Right atrium auricular region (tissue), 2 donors: ENCODE results near the gene PI16. TPM values are rescaled to one million over a fixed set of nuclear protein-coding genes. Genes with fewer than 3 reads are reported as not detected.

Experiments used
- DNase-seq: peaks from one replicate; pipeline ENCODE4 v3.0.0-alpha.2; 2019; ENCODE audit warnings: low spot score
- H3K27ac ChIP-seq, 2 donors: fragments of 200-600 bp; sonication (generic); 1 replicate in 1 of 2; 2 replicates in 1 of 2; pipeline ENCODE4 v1.5.1; 2016 to 2019
- H3K27me3 ChIP-seq, 2 donors: fragments of 200-600 bp; sonication (generic); one replicate each; pipeline versions ENCODE4 v1.5.1 to v1.6.0; 2017 to 2019
- H3K36me3 ChIP-seq: fragments of 200-600 bp; sonication (generic); one replicate; pipeline ENCODE4 v1.5.1; 2016
- H3K4me1 ChIP-seq, 2 donors: fragments of 200-600 bp; sonication (generic); one replicate each; pipeline versions ENCODE4 v1.5.1 to v1.6.0; 2017 to 2019
- H3K4me3 ChIP-seq, 2 donors: fragments of 200-600 bp; sonication (generic); 1 replicate in 1 of 2; 2 replicates in 1 of 2; pipeline ENCODE4 v1.5.1; 2017 to 2019; ENCODE audit warnings: mild to moderate bottlenecking in 1 of 2, moderate library complexity in 1 of 2
- H3K9me3 ChIP-seq, 2 donors: fragments of 200-600 bp; sonication (generic); one replicate each; pipeline ENCODE4 v1.5.1; 2019
- total RNA-seq, 2 donors: library from RNA; depleted of rRNA; stranded (reverse); fragments of >200 nt; gene quantifications; one replicate each; pipeline ENCODE4 v1.1.0, GENCODE V29; 2016
- TF ChIP-seq, protein P1 (sequence below), 2 donors: fragments of 200-600 bp; sonication (generic); IDR thresholded peaks; one replicate each; pipeline ENCODE4 v1.5.1; 2019; ENCODE audit warnings: antibody characterized with exemption in 2 of 2

The PI16 gene
- total RNA-seq, 2 donors from 2014 or later: 14.2 to 48.5 TPM

DNA sequence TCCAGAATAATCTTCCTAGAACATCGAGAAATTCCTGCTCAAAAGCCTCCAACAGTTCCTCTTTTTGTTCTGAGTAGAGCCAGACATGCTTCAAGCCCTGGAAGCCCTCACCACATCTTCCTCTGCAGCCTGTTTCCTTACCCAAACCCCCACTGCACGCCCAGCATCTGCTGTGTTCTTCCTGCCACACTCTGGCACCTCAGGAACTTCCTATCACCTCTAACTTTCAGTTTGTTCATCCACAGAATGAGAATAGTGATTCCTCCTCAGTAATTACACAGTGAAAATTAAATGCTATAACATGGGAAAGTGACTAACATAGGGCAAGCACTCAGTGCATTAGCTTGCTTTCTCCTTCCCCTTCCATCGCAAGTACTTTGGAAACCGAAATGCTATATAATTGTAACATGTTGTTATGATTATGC lies 42.5 kb upstream of the PI16 start:
- Histone ChIP-seq H3K36me3 (peaks cover 44% of the 10 kb centered on the region), H3K4me1 (peaks cover 0 to 27% of the 10 kb centered on the region in 2 donors), H3K4me3 (no peak overlapping the region), H3K9me3 (no peaks in the 10 kb centered on the region), H3K27me3 (no peaks in the 10 kb centered on the region), H3K27ac (no peak overlapping the region)
- DNase-seq: no peak
- TF ChIP-seq, protein P1, sequence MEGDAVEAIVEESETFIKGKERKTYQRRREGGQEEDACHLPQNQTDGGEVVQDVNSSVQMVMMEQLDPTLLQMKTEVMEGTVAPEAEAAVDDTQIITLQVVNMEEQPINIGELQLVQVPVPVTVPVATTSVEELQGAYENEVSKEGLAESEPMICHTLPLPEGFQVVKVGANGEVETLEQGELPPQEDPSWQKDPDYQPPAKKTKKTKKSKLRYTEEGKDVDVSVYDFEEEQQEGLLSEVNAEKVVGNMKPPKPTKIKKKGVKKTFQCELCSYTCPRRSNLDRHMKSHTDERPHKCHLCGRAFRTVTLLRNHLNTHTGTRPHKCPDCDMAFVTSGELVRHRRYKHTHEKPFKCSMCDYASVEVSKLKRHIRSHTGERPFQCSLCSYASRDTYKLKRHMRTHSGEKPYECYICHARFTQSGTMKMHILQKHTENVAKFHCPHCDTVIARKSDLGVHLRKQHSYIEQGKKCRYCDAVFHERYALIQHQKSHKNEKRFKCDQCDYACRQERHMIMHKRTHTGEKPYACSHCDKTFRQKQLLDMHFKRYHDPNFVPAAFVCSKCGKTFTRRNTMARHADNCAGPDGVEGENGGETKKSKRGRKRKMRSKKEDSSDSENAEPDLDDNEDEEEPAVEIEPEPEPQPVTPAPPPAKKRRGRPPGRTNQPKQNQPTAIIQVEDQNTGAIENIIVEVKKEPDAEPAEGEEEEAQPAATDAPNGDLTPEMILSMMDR (IDR thresholded peaks at IDR 0.05): no peak

DNA sequence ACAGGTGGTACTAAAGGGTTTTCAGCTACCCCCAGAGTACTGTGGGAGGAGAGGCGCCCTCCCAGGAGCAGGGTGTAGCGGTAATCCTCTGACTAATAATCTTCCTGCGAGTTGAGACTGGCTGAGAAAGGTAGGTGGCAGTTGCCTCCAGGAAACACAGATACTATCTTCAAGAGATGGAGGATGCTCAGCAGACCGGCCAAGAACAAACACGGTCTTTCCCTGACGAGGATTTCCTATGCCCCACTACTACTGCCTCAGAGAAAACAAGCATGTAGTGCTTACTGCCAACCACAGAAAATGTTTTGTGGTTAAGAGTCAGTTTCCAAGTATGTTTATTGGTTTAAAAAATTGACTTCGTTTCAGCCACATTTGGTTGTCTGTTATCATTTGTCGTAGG lies 42.0 kb upstream of the PI16 start:
- TF ChIP-seq, protein P1 (IDR thresholded peaks at IDR 0.05): no peak
- Histone ChIP-seq H3K36me3 (peaks cover 49% of the 10 kb centered on the region), H3K27ac (no peak overlapping the region), H3K27me3 (no peaks in the 10 kb centered on the region), H3K4me1 (peaks cover 0 to 27% of the 10 kb centered on the region in 2 donors), H3K9me3 (no peaks in the 10 kb centered on the region), H3K4me3 (no peak overlapping the region)
- DNase-seq: no peak

DNA sequence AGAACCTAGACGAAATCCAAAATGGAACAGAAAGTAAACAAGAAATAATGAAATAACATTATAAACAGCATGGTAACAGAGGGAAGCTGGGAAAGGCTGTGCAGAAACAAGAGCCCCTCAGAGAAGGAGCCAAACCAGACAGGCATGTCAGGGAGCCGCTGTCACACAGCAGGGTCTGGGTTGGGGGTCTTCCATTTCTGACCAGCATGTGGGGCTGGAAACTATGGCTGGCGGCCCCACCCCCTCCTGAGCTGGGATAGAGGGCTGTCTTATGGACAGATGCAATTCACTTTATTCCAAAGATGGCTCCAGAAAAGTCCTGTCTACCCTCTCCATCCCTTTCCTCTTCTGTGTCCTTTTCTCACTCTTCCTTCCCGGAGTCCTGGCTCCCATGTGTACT lies 41.5 kb upstream of the PI16 start:
- no peaks in the 10 kb centered on the region for H3K9me3 ChIP-seq
- peaks cover 0 to 25% of the 10 kb centered on the region in 2 donors for H3K4me1 ChIP-seq
- no peak for DNase-seq
- TF ChIP-seq, protein P1 (IDR thresholded peaks at IDR 0.05): no peak
- H3K4me3 ChIP-seq: no peak overlapping the region
- H3K27me3 ChIP-seq: no peaks in the 10 kb centered on the region
- H3K36me3 ChIP-seq: peaks cover 51% of the 10 kb centered on the region
- H3K27ac ChIP-seq: no peak overlapping the region

DNA sequence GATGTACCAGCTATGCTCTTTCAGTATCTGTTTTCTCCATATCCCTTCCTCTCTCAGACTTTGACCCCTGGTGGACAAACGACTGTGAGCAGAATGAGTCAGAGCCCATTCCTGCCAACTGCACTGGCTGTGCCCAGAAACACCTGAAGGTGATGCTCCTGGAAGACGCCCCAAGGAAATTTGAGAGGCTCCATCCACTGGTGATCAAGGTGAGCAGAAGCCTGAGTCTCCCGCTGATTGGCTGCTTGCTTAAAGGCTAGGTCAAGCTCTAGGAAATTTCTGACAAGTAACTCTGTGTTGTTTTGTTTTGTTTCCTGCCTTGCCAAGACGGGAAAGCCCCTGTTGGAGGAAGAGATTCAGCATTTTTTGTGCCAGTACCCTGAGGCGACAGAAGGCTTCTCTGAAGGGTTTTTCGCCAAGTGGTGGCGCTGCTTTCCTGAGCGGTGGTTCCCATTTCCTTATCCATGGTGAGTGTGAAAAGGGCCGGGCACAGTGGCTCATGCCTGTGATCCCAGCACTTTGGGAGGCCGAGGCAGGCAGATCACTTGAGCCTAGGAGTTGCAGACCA lies 40.2 kb upstream of the PI16 start:
- peaks cover 57% of the 10 kb centered on the region for H3K36me3 ChIP-seq
- H3K27me3 ChIP-seq: no peaks in the 10 kb centered on the region
- TF ChIP-seq, protein P1 (IDR thresholded peaks at IDR 0.05): peak in 1 of 2 donors; percentile 40
- H3K9me3 ChIP-seq: no peaks in the 10 kb centered on the region
- no peak for DNase-seq
- peaks cover 3 to 28% of the 10 kb centered on the region in 2 donors for H3K4me1 ChIP-seq
- H3K27ac ChIP-seq: no peak overlapping the region
- H3K4me3 ChIP-seq: no peak overlapping the region

DNA sequence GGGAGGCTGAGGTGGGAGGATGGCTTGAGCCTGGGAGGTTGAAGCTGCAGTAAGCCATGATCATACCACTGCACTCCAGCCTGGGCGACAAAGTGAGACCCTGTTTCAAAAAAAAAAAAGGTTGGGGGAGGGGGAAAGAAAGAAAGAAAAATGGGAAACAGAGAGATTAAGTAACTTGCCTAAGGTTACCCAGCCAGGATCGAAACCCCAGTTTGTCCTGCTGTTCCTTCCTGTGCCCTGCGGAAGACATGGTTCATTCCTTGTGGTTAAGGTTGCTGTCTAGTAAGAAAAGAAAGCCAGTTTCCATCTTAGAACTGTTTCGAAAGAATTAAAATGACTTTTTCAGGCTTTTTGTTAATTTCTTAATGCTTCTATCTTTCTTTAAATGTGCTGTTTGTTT lies 38.9 kb upstream of the PI16 start:
- H3K4me1 ChIP-seq: peaks cover 3 to 33% of the 10 kb centered on the region in 2 donors
- H3K27ac ChIP-seq: no peak overlapping the region

More for the DNA sequence above, 38.9 kb upstream of the PI16 start:
- DNase-seq: no peak
- Histone ChIP-seq H3K27me3 (no peaks in the 10 kb centered on the region), H3K4me3 (no peak overlapping the region), H3K36me3 (peaks cover 66% of the 10 kb centered on the region), H3K9me3 (no peaks in the 10 kb centered on the region)
- TF ChIP-seq, protein P1 (IDR thresholded peaks at IDR 0.05): no peak
